ENCODE results near the gene VPS9D1. TPM values are rescaled to one million over a fixed set of nuclear protein-coding genes. Genes with fewer than 3 reads are reported as not detected.

VPS9D1 gene
- polyA plus RNA-seq, 2 of the 4 experiments (the other 2 are of a cell fraction): 2.1 to 5.4 TPM

DNA sequence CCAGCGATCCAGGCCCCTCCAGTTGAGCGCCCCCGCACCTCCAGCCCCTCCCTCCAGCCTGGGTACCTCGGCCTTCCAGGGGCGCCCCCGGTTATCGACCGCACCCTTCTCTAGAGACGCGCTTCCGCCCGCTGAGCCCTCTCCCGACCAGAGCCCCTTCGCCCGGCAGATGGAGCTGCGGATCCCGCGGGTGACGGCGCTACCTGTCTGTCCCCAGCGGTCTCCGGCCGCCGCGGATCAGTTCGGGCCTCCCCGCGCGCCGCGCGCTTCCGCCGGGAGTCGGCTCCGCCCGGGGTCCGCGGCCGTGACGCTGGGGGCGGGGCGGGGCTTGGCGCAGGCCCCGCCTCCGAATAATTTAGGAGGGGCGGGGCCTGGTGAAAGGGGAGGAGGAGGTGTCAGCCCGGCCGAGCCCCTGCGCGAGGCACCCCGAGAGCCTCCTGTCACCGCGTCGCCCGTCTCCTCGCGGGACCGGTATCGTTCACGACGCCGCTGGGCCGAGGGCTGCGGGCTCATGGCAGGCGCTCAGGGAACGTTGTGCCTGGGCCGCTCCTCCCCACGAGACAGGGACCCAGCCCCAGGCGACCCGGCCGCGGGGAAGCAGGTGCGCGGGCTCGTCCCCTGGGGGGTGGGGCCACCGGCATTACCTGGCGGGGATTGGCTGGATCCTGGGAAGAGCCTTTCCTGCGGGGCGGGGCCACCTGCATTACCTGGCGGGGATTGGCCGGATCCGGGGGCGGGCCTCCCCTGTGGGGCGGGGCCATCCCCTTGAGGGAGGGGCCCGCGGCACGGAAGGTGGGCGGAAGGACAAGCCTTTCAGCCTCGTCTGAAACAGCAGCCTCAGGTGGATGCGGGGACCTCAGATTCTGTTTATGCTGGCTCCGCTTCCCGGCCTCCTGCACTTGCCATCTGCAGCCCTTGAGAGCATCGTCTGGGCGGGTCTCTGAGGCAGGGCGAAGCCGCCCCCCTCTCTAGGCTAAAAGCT, 19.0 kb downstream of the VPS9D1 start, which contains the start of gene SPATA2L (continued):
- no peak for TF ChIP-seq HOXB13 (CRISPR knock-in tag; IDR thresholded peaks at IDR 0.05; ENCODE audit: low read depth)
- TF ChIP-seq NR3C1 (IDR thresholded peaks at IDR 0.05): no peak
- no peak for TF ChIP-seq CHD4 (IDR thresholded peaks at IDR 0.05; ENCODE audit: borderline replicate concordance)
- TF ChIP-seq HOXA7 (CRISPR knock-in tag; IDR thresholded peaks at IDR 0.05): no peak
- TF ChIP-seq, protein P1, sequence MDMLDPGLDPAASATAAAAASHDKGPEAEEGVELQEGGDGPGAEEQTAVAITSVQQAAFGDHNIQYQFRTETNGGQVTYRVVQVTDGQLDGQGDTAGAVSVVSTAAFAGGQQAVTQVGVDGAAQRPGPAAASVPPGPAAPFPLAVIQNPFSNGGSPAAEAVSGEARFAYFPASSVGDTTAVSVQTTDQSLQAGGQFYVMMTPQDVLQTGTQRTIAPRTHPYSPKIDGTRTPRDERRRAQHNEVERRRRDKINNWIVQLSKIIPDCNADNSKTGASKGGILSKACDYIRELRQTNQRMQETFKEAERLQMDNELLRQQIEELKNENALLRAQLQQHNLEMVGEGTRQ (IDR thresholded peaks at IDR 0.05): 0 out of 2 replicates have a peak, but pooled peaks have one; percentile 7
- TF ChIP-seq EHF (CRISPR knock-in tag; IDR thresholded peaks at IDR 0.05): no peak
- TF ChIP-seq RFX5 (IDR thresholded peaks at IDR 0.05): no peak
- no peak for TF ChIP-seq HEYL (CRISPR knock-in tag; IDR thresholded peaks at IDR 0.05)
- no peak for TF ChIP-seq ZC3H11A (IDR thresholded peaks at IDR 0.05)
- no peak for TF ChIP-seq CHD2 (IDR thresholded peaks at IDR 0.05; ENCODE audit: low read length, partially characterized antibody)
- TF ChIP-seq, protein P2, sequence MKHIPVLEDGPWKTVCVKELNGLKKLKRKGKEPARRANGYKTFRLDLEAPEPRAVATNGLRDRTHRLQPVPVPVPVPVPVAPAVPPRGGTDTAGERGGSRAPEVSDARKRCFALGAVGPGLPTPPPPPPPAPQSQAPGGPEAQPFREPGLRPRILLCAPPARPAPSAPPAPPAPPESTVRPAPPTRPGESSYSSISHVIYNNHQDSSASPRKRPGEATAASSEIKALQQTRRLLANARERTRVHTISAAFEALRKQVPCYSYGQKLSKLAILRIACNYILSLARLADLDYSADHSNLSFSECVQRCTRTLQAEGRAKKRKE (CRISPR knock-in tag; IDR thresholded peaks at IDR 0.05; ENCODE audit: low read depth): 0 out of 2 replicates have a peak, but pooled peaks have one; percentile 35
- TF ChIP-seq, protein P3, sequence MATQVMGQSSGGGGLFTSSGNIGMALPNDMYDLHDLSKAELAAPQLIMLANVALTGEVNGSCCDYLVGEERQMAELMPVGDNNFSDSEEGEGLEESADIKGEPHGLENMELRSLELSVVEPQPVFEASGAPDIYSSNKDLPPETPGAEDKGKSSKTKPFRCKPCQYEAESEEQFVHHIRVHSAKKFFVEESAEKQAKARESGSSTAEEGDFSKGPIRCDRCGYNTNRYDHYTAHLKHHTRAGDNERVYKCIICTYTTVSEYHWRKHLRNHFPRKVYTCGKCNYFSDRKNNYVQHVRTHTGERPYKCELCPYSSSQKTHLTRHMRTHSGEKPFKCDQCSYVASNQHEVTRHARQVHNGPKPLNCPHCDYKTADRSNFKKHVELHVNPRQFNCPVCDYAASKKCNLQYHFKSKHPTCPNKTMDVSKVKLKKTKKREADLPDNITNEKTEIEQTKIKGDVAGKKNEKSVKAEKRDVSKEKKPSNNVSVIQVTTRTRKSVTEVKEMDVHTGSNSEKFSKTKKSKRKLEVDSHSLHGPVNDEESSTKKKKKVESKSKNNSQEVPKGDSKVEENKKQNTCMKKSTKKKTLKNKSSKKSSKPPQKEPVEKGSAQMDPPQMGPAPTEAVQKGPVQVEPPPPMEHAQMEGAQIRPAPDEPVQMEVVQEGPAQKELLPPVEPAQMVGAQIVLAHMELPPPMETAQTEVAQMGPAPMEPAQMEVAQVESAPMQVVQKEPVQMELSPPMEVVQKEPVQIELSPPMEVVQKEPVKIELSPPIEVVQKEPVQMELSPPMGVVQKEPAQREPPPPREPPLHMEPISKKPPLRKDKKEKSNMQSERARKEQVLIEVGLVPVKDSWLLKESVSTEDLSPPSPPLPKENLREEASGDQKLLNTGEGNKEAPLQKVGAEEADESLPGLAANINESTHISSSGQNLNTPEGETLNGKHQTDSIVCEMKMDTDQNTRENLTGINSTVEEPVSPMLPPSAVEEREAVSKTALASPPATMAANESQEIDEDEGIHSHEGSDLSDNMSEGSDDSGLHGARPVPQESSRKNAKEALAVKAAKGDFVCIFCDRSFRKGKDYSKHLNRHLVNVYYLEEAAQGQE (IDR thresholded peaks at IDR 0.05): 0 out of 2 replicates have a peak, but pooled peaks have one; percentile 9
- TF ChIP-seq, protein P4, sequence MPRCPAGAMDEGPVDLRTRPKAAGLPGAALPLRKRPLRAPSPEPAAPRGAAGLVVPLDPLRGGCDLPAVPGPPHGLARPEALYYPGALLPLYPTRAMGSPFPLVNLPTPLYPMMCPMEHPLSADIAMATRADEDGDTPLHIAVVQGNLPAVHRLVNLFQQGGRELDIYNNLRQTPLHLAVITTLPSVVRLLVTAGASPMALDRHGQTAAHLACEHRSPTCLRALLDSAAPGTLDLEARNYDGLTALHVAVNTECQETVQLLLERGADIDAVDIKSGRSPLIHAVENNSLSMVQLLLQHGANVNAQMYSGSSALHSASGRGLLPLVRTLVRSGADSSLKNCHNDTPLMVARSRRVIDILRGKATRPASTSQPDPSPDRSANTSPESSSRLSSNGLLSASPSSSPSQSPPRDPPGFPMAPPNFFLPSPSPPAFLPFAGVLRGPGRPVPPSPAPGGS (IDR thresholded peaks at IDR 0.05): 0 out of 3 replicates have a peak, but pooled peaks have one; percentile 41
- TF ChIP-seq KDM1A (IDR thresholded peaks at IDR 0.05; ENCODE audit: low read depth): no peak
- no peak for TF ChIP-seq EP300 (IDR thresholded peaks at IDR 0.05)
- no peak for TF ChIP-seq JUNB (IDR thresholded peaks at IDR 0.05)
- no peak for TF ChIP-seq HOXB5 (CRISPR knock-in tag; IDR thresholded peaks at IDR 0.05)
- peak; percentile 60 for TF ChIP-seq POLR2A (IDR thresholded peaks at IDR 0.05; ENCODE audit: low read length)
- TF ChIP-seq ZFP36 (IDR thresholded peaks at IDR 0.05; ENCODE audit: borderline replicate concordance, partially characterized antibody): no peak
- TF ChIP-seq, protein P5, sequence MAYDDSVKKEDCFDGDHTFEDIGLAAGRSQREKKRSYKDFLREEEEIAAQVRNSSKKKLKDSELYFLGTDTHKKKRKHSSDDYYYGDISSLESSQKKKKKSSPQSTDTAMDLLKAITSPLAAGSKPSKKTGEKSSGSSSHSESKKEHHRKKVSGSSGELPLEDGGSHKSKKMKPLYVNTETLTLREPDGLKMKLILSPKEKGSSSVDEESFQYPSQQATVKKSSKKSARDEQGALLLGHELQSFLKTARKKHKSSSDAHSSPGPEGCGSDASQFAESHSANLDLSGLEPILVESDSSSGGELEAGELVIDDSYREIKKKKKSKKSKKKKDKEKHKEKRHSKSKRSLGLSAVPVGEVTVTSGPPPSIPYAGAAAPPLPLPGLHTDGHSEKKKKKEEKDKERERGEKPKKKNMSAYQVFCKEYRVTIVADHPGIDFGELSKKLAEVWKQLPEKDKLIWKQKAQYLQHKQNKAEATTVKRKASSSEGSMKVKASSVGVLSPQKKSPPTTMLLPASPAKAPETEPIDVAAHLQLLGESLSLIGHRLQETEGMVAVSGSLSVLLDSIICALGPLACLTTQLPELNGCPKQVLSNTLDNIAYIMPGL (CRISPR knock-in tag; IDR thresholded peaks at IDR 0.05; ENCODE audit: borderline replicate concordance): no peak
- TF ChIP-seq JUN (IDR thresholded peaks at IDR 0.05): no peak; a peak in 1 of 5 replicates
- no peak for TF ChIP-seq POLR2AphosphoS2 (conservative IDR thresholded peaks at IDR 0.05; ENCODE audit: low read length)
- TF ChIP-seq, protein P6, sequence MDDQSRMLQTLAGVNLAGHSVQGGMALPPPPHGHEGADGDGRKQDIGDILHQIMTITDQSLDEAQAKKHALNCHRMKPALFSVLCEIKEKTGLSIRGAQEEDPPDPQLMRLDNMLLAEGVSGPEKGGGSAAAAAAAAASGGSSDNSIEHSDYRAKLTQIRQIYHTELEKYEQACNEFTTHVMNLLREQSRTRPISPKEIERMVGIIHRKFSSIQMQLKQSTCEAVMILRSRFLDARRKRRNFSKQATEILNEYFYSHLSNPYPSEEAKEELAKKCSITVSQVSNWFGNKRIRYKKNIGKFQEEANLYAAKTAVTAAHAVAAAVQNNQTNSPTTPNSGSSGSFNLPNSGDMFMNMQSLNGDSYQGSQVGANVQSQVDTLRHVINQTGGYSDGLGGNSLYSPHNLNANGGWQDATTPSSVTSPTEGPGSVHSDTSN (IDR thresholded peaks at IDR 0.05): no peak
- no peak for TF ChIP-seq TFCP2L1 (CRISPR knock-in tag; IDR thresholded peaks at IDR 0.05)
- no peak for TF ChIP-seq HDAC2 (IDR thresholded peaks at IDR 0.05)
- no peak for TF ChIP-seq RARB (CRISPR knock-in tag; IDR thresholded peaks at IDR 0.05)
- no peak for TF ChIP-seq MAFK (IDR thresholded peaks at IDR 0.05; ENCODE audit: partially characterized antibody)
- TF ChIP-seq FOSL2 (IDR thresholded peaks at IDR 0.05): no peak
- no peak for TF ChIP-seq FOSL2 (CRISPR knock-in tag; IDR thresholded peaks at IDR 0.05)
- TF ChIP-seq, protein P7, sequence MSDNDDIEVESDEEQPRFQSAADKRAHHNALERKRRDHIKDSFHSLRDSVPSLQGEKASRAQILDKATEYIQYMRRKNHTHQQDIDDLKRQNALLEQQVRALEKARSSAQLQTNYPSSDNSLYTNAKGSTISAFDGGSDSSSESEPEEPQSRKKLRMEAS (IDR thresholded peaks at IDR 0.05): peak; percentile 65
- TF ChIP-seq ESRRA (IDR thresholded peaks at IDR 0.05; ENCODE audit: borderline replicate concordance, low read length): no peak
- no peak for TF ChIP-seq TP53 (CRISPR knock-in tag; IDR thresholded peaks at IDR 0.05)
- TF ChIP-seq PHF8 (IDR thresholded peaks at IDR 0.05; ENCODE audit: borderline replicate concordance, low read depth): peak; percentile 80; the same call in 1 of the 2 replicates
- TF ChIP-seq CBX8 (IDR thresholded peaks at IDR 0.05): no peak

All from A549 (cell line).